ENCODE results near the gene HTRA3.

Gene HTRA3

DNA sequence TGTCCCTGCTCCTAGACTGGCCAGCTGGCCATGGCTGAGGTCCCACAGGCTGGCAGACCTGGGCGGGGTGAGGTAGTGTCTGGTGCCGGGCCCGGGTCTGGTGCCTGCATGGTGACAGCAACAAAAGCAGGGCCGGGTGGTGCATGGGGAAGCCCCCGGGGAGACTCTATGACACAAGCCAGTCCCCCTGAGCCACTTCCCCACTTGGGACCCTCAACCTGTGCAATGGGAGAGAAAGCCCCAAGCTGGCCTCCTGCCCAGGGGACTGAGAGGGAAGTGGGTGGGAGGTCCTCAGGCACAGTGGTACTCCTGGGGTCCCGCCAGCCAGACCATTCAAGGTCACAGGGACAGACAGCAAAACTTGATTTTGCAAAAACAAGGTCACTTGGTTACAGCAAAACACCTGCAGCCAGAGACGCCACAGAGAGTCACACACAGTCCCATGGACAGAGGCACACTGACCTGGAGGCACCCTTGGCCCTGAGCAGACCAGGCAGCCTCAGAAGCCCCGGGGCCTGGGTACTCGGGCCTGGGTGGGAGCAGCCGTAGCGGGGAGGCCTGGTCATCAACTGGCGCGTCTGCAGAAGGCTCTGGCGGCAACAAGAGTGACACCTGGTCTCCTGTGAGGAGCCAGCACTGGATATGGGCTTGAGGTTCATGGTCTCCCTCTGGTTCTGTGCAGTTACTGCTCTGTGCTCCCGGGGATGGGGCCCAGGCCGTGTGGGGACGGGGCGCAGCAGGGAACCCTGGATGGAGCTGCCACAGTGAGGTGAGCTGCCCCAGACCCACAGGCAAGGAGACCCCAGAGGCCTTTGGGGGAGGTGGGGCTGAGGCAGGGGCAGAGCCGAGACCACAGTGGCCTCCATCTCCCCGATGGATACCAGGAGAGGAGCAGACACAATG lies 60.6 kb downstream of the HTRA3 start:
- DNase-seq (ENCODE audit: extremely low read depth, low read depth) = no peak
- TF ChIP-seq, protein P1, sequence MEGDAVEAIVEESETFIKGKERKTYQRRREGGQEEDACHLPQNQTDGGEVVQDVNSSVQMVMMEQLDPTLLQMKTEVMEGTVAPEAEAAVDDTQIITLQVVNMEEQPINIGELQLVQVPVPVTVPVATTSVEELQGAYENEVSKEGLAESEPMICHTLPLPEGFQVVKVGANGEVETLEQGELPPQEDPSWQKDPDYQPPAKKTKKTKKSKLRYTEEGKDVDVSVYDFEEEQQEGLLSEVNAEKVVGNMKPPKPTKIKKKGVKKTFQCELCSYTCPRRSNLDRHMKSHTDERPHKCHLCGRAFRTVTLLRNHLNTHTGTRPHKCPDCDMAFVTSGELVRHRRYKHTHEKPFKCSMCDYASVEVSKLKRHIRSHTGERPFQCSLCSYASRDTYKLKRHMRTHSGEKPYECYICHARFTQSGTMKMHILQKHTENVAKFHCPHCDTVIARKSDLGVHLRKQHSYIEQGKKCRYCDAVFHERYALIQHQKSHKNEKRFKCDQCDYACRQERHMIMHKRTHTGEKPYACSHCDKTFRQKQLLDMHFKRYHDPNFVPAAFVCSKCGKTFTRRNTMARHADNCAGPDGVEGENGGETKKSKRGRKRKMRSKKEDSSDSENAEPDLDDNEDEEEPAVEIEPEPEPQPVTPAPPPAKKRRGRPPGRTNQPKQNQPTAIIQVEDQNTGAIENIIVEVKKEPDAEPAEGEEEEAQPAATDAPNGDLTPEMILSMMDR (IDR thresholded peaks at IDR 0.05; ENCODE audit: low read depth, low read length) = no peak

DNA sequence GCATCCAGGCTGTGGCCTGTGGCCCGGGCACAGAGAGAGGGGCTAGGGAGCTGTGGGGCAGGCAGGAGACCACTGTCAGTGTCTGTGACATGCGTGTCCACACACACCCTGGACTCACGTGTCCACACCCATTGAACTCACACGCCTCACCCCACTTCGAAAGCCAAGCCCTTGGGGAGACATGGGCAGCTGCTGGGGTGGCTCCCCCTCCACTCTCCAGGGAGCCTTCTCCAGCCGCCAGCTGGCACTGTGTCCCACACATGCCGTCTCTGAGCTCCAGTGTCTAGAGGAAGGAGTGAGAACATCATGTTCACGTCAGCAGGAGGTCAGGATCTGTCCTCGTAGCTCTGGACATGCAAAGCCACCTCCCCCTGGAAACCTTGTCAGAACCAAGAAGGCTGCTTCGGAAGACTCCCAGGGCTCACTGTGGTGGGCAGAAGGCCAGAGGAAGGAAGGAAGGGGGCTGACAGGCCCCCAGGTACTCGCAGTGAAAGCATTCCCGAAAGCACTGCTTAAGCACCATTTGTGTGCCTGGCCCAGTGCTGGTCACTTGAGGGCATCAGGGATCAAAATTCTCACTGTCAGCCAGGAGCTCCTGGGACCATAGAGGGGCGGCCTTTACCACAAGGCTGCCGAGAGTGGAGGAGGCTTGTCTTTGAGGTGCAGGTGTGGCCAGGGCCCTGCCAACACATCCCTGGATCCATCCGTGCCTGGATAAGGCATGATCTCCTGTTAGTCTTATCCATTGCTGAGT lies 61.4 kb downstream of the HTRA3 start:
- no peak for DNase-seq (ENCODE audit: extremely low read depth, low read depth)
- TF ChIP-seq, protein P1 (IDR thresholded peaks at IDR 0.05; ENCODE audit: low read depth, low read length) = no peak

- TF ChIP-seq, protein P1 (IDR thresholded peaks at IDR 0.05; ENCODE audit: low read depth, low read length) = no peak
- no peak for DNase-seq (ENCODE audit: extremely low read depth, low read depth)
Observed at GRCh38 chr4:8331575-8331955, 62.0 kb downstream of the HTRA3 start.

- DNase-seq (ENCODE audit: extremely low read depth, low read depth) = no peak
- TF ChIP-seq, protein P1 (IDR thresholded peaks at IDR 0.05; ENCODE audit: low read depth, low read length) = no peak
Observed at GRCh38 chr4:8332038-8332857, 62.7 kb downstream of the HTRA3 start.

DNA sequence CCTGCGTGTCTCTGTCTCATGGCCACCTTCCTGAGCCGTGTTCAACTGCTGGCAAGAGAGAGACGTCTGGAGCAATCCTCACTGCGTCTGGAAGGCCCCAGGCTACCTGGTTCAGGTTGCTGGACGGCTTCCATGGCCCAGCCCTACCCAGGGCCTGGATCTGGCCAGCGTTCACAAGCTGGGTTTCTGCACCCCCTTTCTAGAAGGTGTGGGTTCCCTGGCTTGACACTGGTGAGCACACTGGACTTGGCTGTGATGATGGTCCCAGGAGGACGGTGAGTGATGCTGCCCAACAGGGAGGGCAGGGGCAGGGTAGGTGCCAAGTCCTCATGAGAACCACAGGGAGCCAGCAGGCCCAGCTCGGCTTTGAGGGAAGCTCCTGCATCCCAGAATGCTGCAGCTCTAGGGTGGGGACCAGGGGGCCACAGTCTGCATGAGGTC lies 63.4 kb downstream of the HTRA3 start:
- TF ChIP-seq, protein P1 (IDR thresholded peaks at IDR 0.05; ENCODE audit: low read depth, low read length) = no peak

GRCh38 chr4:8333726-8334460 lies 64.3 kb downstream of the HTRA3 start:
- TF ChIP-seq, protein P1 (IDR thresholded peaks at IDR 0.05; ENCODE audit: low read depth, low read length) = no peak
- DNase-seq (ENCODE audit: extremely low read depth, low read depth) = no peak

More for the DNA sequence above, 63.4 kb downstream of the HTRA3 start:
- no peak for DNase-seq (ENCODE audit: extremely low read depth, low read depth)
